ENCODE data around the gene TBXAS1.

Gene TBXAS1

GRCh38 chr7:139931190-139931934 is 102.3 kb downstream of the TBXAS1 start:
- Histone ChIP-seq H3K4me2 (ENCODE audit: low read length) (no peak overlapping the region), H3K4me3 (ENCODE audit: low read length) (no peak overlapping the region), H3K36me3 (ENCODE audit: control insufficient read depth, low read length) (no peaks in the 10 kb centered on the region), H3K9me2 (replicated peaks; ENCODE audit: control insufficient read depth, low read length) (no peaks in the 10 kb centered on the region), H3K27ac (ENCODE audit: low read depth, low read length) (no peak overlapping the region), H3F3A (ENCODE audit: control insufficient read depth, insufficient read depth) (no peaks in the 10 kb centered on the region), H3K27me3 (ENCODE audit: control insufficient read depth, low read length) (no peaks in the 10 kb centered on the region), H4K20me1 (ENCODE audit: control insufficient read depth, insufficient read depth, low read depth, low read length) (no peaks in the 10 kb centered on the region), H3K9me3 (ENCODE audit: control insufficient read depth, insufficient read depth, low read length) (no peaks in the 10 kb centered on the region), H3K79me2 (ENCODE audit: control insufficient read depth, low read length) (no peaks in the 10 kb centered on the region), H3K4me1 (ENCODE audit: control insufficient read depth, low read length) (no peaks in the 10 kb centered on the region)
- TF ChIP-seq EZH2phosphoT487 (IDR thresholded peaks at IDR 0.05; ENCODE audit: borderline replicate concordance, low read length): no peak
- no peak for TF ChIP-seq CTCF (IDR thresholded peaks at IDR 0.05; ENCODE audit: low read depth, low read length, poor library complexity, severe bottlenecking)

- Histone ChIP-seq H3K9me3 (ENCODE audit: control insufficient read depth, insufficient read depth, low read length) (no peaks in the 10 kb centered on the region), H4K20me1 (ENCODE audit: control insufficient read depth, insufficient read depth, low read depth, low read length) (no peaks in the 10 kb centered on the region), H3K36me3 (ENCODE audit: control insufficient read depth, low read length) (no peaks in the 10 kb centered on the region), H3K4me2 (ENCODE audit: low read length) (no peak overlapping the region), H3K9me2 (replicated peaks; ENCODE audit: control insufficient read depth, low read length) (no peaks in the 10 kb centered on the region), H3K79me2 (ENCODE audit: control insufficient read depth, low read length) (no peaks in the 10 kb centered on the region), H3K4me3 (ENCODE audit: low read length) (no peak overlapping the region), H3K27me3 (ENCODE audit: control insufficient read depth, low read length) (no peaks in the 10 kb centered on the region), H3K4me1 (ENCODE audit: control insufficient read depth, low read length) (no peaks in the 10 kb centered on the region), H3K27ac (ENCODE audit: low read depth, low read length) (no peak overlapping the region), H3F3A (ENCODE audit: control insufficient read depth, insufficient read depth) (no peaks in the 10 kb centered on the region)
- no peak for TF ChIP-seq EZH2phosphoT487 (IDR thresholded peaks at IDR 0.05; ENCODE audit: borderline replicate concordance, low read length)
These were observed 103.5 kb downstream of the TBXAS1 start for GRCh38 chr7:139932531-139932930.

- H3K36me3 ChIP-seq (ENCODE audit: control insufficient read depth, low read length): no peaks in the 10 kb centered on the region
- H3K4me2 ChIP-seq (ENCODE audit: low read length): no peak overlapping the region
- no peak overlapping the region for H3K27ac ChIP-seq (ENCODE audit: low read depth, low read length)
- H3F3A ChIP-seq (ENCODE audit: control insufficient read depth, insufficient read depth): no peaks in the 10 kb centered on the region
- H3K4me1 ChIP-seq (ENCODE audit: control insufficient read depth, low read length): peaks cover 4% of the 10 kb centered on the region; the same call in 1 of the 2 replicates
- TF ChIP-seq EZH2phosphoT487 (IDR thresholded peaks at IDR 0.05; ENCODE audit: borderline replicate concordance, low read length) (no peak), CTCF (IDR thresholded peaks at IDR 0.05; ENCODE audit: low read depth, low read length, poor library complexity, severe bottlenecking) (no peak)
- no peaks in the 10 kb centered on the region; the same call in 1 of the 2 replicates for H3K27me3 ChIP-seq (ENCODE audit: control insufficient read depth, low read length)
- no peaks in the 10 kb centered on the region for H4K20me1 ChIP-seq (ENCODE audit: control insufficient read depth, insufficient read depth, low read depth, low read length)
- H3K4me3 ChIP-seq (ENCODE audit: low read length): no peak overlapping the region
- H3K9me2 ChIP-seq (replicated peaks; ENCODE audit: control insufficient read depth, low read length): no peaks in the 10 kb centered on the region
- no peaks in the 10 kb centered on the region for H3K9me3 ChIP-seq (ENCODE audit: control insufficient read depth, insufficient read depth, low read length)
- no peaks in the 10 kb centered on the region for H3K79me2 ChIP-seq (ENCODE audit: control insufficient read depth, low read length)
These were observed 107.8 kb downstream of the TBXAS1 start for GRCh38 chr7:139936760-139937310.

GRCh38 chr7:139937715-139938114 is 108.7 kb downstream of the TBXAS1 start:
- no peak for TF ChIP-seq EZH2phosphoT487 (IDR thresholded peaks at IDR 0.05; ENCODE audit: borderline replicate concordance, low read length)
- no peak for TF ChIP-seq CTCF (IDR thresholded peaks at IDR 0.05; ENCODE audit: low read depth, low read length, poor library complexity, severe bottlenecking)
- H3F3A ChIP-seq (ENCODE audit: control insufficient read depth, insufficient read depth): no peaks in the 10 kb centered on the region
- no peaks in the 10 kb centered on the region for H3K9me2 ChIP-seq (replicated peaks; ENCODE audit: control insufficient read depth, low read length)
- H3K27me3 ChIP-seq (ENCODE audit: control insufficient read depth, low read length): no peaks in the 10 kb centered on the region; the same call in 1 of the 2 replicates
- H3K79me2 ChIP-seq (ENCODE audit: control insufficient read depth, low read length): no peaks in the 10 kb centered on the region
- H3K4me3 ChIP-seq (ENCODE audit: low read length): no peak overlapping the region
- no peaks in the 10 kb centered on the region for H4K20me1 ChIP-seq (ENCODE audit: control insufficient read depth, insufficient read depth, low read depth, low read length)
- H3K4me1 ChIP-seq (ENCODE audit: control insufficient read depth, low read length): peaks cover 7% of the 10 kb centered on the region; the same call in 1 of the 2 replicates
- H3K27ac ChIP-seq (ENCODE audit: low read depth, low read length): no peak overlapping the region
- no peak overlapping the region for H3K4me2 ChIP-seq (ENCODE audit: low read length)
- no peaks in the 10 kb centered on the region for H3K9me3 ChIP-seq (ENCODE audit: control insufficient read depth, insufficient read depth, low read length)
- H3K36me3 ChIP-seq (ENCODE audit: control insufficient read depth, low read length): no peaks in the 10 kb centered on the region

All from DOHH2 (cell line).